Measurements from ENCODE around the gene TTC8.

Gene TTC8

DNA sequence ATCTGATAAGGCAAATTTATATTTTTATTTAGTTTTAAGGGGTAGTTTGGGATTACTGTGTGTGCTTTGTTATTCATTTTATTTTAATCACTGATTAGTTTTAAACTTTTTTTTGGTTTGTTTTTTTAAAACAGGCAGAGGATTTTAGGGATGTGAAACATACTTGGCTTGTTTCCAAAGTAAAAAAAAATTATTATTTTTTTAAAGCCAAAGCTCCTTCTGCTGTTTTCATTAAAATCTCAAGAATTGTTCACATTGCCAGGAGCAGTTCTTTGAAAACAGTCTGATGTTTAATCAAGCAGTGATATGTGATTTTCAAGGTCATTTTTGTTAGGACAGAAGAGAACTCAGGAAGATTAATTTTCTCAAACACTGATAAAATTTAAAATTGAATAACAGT, 11.2 kb downstream of the TTC8 start:
- no peak overlapping the region for H3K4me3 ChIP-seq (ENCODE audit: low read depth, low read length)
- no peak for DNase-seq (ENCODE audit: low read depth)
- TF ChIP-seq, protein P1, sequence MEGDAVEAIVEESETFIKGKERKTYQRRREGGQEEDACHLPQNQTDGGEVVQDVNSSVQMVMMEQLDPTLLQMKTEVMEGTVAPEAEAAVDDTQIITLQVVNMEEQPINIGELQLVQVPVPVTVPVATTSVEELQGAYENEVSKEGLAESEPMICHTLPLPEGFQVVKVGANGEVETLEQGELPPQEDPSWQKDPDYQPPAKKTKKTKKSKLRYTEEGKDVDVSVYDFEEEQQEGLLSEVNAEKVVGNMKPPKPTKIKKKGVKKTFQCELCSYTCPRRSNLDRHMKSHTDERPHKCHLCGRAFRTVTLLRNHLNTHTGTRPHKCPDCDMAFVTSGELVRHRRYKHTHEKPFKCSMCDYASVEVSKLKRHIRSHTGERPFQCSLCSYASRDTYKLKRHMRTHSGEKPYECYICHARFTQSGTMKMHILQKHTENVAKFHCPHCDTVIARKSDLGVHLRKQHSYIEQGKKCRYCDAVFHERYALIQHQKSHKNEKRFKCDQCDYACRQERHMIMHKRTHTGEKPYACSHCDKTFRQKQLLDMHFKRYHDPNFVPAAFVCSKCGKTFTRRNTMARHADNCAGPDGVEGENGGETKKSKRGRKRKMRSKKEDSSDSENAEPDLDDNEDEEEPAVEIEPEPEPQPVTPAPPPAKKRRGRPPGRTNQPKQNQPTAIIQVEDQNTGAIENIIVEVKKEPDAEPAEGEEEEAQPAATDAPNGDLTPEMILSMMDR (IDR thresholded peaks at IDR 0.05; ENCODE audit: low read depth, low read length, missing control alignments), result no peak

DNA sequence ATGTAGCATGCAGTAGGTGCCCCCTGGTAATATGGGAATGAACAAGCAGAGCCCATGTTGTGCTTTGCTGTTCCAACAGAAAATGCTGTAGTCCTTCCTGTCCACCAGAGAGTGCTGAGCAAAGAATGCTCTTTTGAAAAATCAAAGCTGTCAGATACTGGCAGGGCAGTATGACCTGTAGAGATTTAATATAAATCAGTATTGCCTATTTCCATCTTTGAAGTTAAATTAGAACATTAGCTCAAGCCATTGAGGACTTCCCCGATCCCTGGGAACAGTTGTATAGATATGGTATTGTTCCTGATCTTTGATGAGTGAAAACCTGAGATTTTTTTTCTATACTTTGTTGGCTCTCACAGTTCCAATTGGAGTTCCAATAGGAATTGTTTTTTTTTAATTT, 13.0 kb downstream of the TTC8 start:
- TF ChIP-seq, protein P1 (IDR thresholded peaks at IDR 0.05; ENCODE audit: low read depth, low read length, missing control alignments), result no peak
- DNase-seq (ENCODE audit: low read depth), result no peak
- no peak overlapping the region for H3K4me3 ChIP-seq (ENCODE audit: low read depth, low read length)

DNA sequence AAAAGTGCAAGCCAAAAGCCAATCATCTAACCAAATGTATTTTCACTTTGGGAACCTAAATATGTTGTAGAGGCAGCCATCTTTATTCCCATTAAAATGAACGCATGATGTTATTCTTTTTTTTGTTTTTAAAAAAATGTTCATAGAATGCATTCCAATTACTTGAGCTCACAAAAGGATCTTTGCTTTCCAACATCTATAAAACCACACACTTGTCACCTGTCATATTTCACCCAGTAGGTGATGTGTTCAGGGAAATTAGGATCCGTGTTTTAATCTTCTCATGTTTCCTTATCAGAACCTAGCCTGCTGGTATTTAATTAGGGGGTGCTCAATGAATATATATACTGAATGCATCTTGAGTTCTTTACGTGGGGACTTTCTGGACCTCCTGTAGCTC, 13.6 kb downstream of the TTC8 start:
- TF ChIP-seq, protein P1 (IDR thresholded peaks at IDR 0.05; ENCODE audit: low read depth, low read length, missing control alignments), result no peak
- DNase-seq (ENCODE audit: low read depth), result no peak
- H3K4me3 ChIP-seq (ENCODE audit: low read depth, low read length), result no peak overlapping the region

DNA sequence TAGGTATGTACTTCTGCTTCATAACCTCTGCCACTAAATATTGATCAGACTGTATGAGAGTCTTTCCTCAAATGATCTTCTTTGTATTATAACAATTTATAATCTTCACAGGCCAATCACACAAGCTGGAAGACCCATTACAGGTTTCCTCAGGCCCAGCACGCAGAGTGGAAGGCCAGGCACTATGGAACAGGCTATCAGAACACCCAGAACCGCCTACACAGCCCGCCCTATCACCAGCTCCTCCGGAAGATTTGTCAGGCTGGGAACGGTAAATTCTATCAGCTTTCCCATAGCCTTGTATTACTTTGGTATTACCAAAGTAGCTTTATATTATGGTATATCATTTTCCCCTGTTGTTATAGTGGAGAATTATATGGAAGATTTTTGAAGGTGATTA, 16.5 kb downstream of the TTC8 start:
- TF ChIP-seq, protein P1 (IDR thresholded peaks at IDR 0.05; ENCODE audit: low read depth, low read length, missing control alignments), result no peak
- DNase-seq (ENCODE audit: low read depth), result no peak

DNA sequence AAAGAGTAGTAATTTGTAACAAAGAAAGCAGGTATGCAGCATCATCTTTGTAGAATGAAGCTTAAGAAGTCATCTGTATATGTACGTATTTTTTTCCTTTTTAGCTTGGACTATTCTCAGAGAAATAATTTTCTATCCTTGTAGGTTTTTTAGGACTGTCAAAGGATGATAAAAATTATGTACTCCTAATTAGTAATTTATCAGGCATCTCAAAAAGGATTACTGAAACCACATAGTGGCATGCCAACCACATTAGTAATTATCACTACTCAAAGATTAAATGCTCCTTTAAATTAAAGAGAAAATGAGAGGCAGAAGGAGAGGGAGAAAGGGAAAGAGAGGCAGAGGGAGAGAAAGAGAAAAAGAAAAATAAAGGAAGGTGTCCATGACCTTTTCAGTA, 17.3 kb downstream of the TTC8 start:
- no peak overlapping the region for H3K4me3 ChIP-seq (ENCODE audit: low read depth, low read length)
- TF ChIP-seq, protein P1 (IDR thresholded peaks at IDR 0.05; ENCODE audit: low read depth, low read length, missing control alignments), result no peak
- DNase-seq (ENCODE audit: low read depth), result no peak

More for the DNA sequence above, 16.5 kb downstream of the TTC8 start:
- no peak overlapping the region for H3K4me3 ChIP-seq (ENCODE audit: low read depth, low read length)

DNA sequence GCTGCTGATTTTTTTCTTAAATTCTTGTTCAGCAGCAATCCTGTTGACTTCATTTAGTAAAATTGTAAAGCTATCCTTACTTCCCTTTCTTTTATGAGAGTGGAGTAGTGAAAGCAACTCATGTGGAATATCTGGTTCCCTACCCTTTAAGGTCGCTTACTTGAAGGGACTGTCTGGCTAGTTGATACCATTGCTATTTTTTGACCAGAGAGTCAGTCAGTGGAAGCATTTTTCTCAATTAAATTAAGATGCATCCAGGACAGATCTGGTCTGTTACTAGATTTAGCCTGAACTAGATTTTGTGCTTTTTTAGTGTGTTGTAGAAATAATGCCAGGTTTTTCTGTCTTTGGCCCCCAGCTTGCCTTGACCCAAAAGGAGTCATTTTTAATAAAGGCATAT, 18.0 kb downstream of the TTC8 start:
- TF ChIP-seq, protein P1 (IDR thresholded peaks at IDR 0.05; ENCODE audit: low read depth, low read length, missing control alignments), result no peak
- DNase-seq (ENCODE audit: low read depth), result no peak
- no peak overlapping the region for H3K4me3 ChIP-seq (ENCODE audit: low read depth, low read length)

DNA sequence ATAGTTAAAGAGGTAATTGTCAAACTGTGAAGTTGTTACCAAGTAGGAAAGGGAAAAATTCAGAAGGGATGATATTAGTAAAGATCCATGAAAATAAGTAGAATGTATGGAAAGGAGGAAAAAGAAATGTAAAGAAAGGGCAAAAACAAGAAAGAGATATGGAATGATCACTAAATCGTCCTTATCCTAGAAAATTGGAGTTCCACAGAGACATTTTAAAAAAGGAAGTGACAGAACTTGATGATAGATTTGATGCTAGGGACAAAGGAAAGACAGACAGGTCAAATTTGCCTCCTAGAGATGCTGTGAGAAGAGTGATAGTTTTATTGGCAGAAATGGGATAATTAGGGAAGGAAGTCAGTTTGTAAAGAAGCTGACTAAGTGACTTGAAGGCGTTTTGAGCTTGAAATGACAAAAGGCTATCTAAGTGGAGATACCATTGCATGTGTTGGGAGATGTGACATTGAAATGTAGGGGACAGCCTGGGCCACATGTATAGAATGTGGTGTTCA, 20.6 kb downstream of the TTC8 start:
- no peak for DNase-seq (ENCODE audit: low read depth)
- TF ChIP-seq, protein P1 (IDR thresholded peaks at IDR 0.05; ENCODE audit: low read depth, low read length, missing control alignments), result no peak
- H3K4me3 ChIP-seq (ENCODE audit: low read depth, low read length), result no peak overlapping the region

Data from GM12864 (cell line).